ENCODE data around the gene OIT3. TPM values are rescaled to one million over a fixed set of nuclear protein-coding genes. Genes with fewer than 3 reads are reported as not detected.

OIT3 gene
- polyA plus RNA-seq, 1 of the 3 experiments (the other 2 are of a cell fraction): not detected

DNA sequence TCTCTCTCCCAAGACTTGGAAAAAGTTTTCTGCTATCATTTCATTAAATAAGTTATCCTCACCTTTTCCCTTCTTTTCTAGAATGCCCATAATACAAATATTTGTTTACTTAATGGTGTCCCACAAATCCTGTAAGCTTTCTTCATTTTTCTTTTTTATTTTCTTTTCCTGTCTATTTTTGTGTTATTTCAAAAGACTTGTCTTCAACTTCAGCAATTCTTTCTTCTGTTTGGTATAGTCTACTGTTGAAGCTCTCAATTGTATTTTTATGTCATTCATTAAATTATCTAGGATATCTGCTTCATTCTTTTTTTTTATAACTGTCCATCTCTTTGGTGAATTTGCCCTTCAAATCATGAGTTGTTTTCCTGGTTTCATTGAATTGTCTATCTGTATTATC lies 86.2 kb downstream of the OIT3 start (continued):
- TF ChIP-seq, protein P1, sequence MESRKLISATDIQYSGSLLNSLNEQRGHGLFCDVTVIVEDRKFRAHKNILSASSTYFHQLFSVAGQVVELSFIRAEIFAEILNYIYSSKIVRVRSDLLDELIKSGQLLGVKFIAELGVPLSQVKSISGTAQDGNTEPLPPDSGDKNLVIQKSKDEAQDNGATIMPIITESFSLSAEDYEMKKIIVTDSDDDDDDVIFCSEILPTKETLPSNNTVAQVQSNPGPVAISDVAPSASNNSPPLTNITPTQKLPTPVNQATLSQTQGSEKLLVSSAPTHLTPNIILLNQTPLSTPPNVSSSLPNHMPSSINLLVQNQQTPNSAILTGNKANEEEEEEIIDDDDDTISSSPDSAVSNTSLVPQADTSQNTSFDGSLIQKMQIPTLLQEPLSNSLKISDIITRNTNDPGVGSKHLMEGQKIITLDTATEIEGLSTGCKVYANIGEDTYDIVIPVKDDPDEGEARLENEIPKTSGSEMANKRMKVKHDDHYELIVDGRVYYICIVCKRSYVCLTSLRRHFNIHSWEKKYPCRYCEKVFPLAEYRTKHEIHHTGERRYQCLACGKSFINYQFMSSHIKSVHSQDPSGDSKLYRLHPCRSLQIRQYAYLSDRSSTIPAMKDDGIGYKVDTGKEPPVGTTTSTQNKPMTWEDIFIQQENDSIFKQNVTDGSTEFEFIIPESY (IDR thresholded peaks at IDR 0.05; ENCODE audit: borderline replicate concordance, low read depth): no peak
- TF ChIP-seq, protein P2, sequence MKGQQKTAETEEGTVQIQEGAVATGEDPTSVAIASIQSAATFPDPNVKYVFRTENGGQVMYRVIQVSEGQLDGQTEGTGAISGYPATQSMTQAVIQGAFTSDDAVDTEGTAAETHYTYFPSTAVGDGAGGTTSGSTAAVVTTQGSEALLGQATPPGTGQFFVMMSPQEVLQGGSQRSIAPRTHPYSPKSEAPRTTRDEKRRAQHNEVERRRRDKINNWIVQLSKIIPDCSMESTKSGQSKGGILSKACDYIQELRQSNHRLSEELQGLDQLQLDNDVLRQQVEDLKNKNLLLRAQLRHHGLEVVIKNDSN (IDR thresholded peaks at IDR 0.05; ENCODE audit: borderline replicate concordance, low read depth): no peak
- TF ChIP-seq FOSL2 (IDR thresholded peaks at IDR 0.05; ENCODE audit: borderline replicate concordance, low read depth) (no peak), MXI1 (IDR thresholded peaks at IDR 0.05; ENCODE audit: low read depth, low read length) (no peak), RFX5 (IDR thresholded peaks at IDR 0.05; ENCODE audit: low read length) (no peak), RXRA (IDR thresholded peaks at IDR 0.05; ENCODE audit: borderline replicate concordance, low read depth) (no peak), TEAD4 (IDR thresholded peaks at IDR 0.05; ENCODE audit: borderline replicate concordance, insufficient read depth) (no peak), RAD21 (IDR thresholded peaks at IDR 0.05; ENCODE audit: low read length) (no peak), ELF1 (IDR thresholded peaks at IDR 0.05) (no peak)
- TF ChIP-seq, protein P3, sequence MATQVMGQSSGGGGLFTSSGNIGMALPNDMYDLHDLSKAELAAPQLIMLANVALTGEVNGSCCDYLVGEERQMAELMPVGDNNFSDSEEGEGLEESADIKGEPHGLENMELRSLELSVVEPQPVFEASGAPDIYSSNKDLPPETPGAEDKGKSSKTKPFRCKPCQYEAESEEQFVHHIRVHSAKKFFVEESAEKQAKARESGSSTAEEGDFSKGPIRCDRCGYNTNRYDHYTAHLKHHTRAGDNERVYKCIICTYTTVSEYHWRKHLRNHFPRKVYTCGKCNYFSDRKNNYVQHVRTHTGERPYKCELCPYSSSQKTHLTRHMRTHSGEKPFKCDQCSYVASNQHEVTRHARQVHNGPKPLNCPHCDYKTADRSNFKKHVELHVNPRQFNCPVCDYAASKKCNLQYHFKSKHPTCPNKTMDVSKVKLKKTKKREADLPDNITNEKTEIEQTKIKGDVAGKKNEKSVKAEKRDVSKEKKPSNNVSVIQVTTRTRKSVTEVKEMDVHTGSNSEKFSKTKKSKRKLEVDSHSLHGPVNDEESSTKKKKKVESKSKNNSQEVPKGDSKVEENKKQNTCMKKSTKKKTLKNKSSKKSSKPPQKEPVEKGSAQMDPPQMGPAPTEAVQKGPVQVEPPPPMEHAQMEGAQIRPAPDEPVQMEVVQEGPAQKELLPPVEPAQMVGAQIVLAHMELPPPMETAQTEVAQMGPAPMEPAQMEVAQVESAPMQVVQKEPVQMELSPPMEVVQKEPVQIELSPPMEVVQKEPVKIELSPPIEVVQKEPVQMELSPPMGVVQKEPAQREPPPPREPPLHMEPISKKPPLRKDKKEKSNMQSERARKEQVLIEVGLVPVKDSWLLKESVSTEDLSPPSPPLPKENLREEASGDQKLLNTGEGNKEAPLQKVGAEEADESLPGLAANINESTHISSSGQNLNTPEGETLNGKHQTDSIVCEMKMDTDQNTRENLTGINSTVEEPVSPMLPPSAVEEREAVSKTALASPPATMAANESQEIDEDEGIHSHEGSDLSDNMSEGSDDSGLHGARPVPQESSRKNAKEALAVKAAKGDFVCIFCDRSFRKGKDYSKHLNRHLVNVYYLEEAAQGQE (IDR thresholded peaks at IDR 0.05; ENCODE audit: low read depth, low read length): no peak
- TF ChIP-seq, protein P4, sequence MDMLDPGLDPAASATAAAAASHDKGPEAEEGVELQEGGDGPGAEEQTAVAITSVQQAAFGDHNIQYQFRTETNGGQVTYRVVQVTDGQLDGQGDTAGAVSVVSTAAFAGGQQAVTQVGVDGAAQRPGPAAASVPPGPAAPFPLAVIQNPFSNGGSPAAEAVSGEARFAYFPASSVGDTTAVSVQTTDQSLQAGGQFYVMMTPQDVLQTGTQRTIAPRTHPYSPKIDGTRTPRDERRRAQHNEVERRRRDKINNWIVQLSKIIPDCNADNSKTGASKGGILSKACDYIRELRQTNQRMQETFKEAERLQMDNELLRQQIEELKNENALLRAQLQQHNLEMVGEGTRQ (IDR thresholded peaks at IDR 0.05; ENCODE audit: borderline replicate concordance, low read depth, low read length): no peak
- TF ChIP-seq, protein P5, sequence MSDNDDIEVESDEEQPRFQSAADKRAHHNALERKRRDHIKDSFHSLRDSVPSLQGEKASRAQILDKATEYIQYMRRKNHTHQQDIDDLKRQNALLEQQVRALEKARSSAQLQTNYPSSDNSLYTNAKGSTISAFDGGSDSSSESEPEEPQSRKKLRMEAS (IDR thresholded peaks at IDR 0.05; ENCODE audit: low read depth): no peak

DNA sequence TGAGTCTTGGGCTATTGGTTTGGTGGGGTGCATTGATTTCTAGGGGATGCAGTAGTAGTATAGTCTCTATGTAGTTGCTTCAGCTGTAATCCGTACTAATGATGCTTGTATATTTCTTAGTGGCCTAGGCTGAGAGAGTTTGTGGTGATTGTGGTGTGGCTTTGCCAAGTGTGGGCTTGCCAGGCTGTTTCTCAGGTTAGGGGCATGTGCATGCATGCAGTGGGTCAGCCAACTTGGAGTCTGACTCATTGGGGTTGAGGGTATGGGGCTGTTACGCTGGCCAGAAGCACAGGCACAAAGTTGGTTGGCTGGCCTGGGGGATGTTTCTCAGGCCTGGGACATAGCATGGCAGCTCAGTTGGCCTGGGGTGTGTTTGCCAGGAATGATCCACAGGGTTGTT lies 86.8 kb downstream of the OIT3 start:
- WGBS (ENCODE audit: low lambda C conversion rate): 36% methylated on average over 1 of the region's 2 CpGs
- Histone ChIP-seq H3F3A (replicated peaks; ENCODE audit: insufficient read depth) (peaks cover 7% of the 10 kb centered on the region), H3K79me2 (ENCODE audit: insufficient read depth) (no peaks in the 10 kb centered on the region), H2AFZ (ENCODE audit: low read depth) (no peak overlapping the region), H3K27me3 (ENCODE audit: insufficient read depth) (no peaks in the 10 kb centered on the region), H3K9me2 (no peaks in the 10 kb centered on the region), H3K4me1 (ENCODE audit: control insufficient read depth in 1 of 2, insufficient read depth in 2 of 2, low read depth in 1 of 2, low read length in 1 of 2) (no peaks in the 10 kb centered on the region), H3K36me3 (replicated peaks in 1 of 2; ENCODE audit: control insufficient read depth in 1 of 2, insufficient read depth in 2 of 2, low read length in 1 of 2) (no peaks in the 10 kb centered on the region), H3K4me3 (ENCODE audit: low read depth in 2 of 2, low read length in 1 of 2) (no peak overlapping the region), H3K9ac (no peak overlapping the region), H3K27ac (ENCODE audit: low read depth in 2 of 2, low read length in 1 of 2) (no peak overlapping the region), H4K20me1 (ENCODE audit: insufficient read depth) (no peaks in the 10 kb centered on the region), H3K9me3 (peaks cover 22% of the 10 kb centered on the region), H3K4me2 (no peak overlapping the region)
- ChIA-PET POLR2A (no interaction called here), CTCF (no interaction called here)
- no peak for DNase-seq
- TF ChIP-seq EZH2phosphoT487 (IDR thresholded peaks at IDR 0.05; ENCODE audit: borderline replicate concordance, low read depth) (no peak), FOSL2 (IDR thresholded peaks at IDR 0.05; ENCODE audit: borderline replicate concordance, low read depth) (no peak), FOXJ3 (CRISPR knock-in tag; IDR thresholded peaks at IDR 0.05) (no peak), TEAD4 (IDR thresholded peaks at IDR 0.05; ENCODE audit: borderline replicate concordance, insufficient read depth) (no peak), POLR2AphosphoS5 (IDR thresholded peaks at IDR 0.05; ENCODE audit: low read depth, low read length) (no peak), EP300 (IDR thresholded peaks at IDR 0.05; ENCODE audit: borderline replicate concordance in 1 of 2, low read depth in 1 of 2, low read length in 1 of 2) (no peak), MXI1 (IDR thresholded peaks at IDR 0.05; ENCODE audit: low read depth, low read length) (no peak), FOXM1 (IDR thresholded peaks at IDR 0.05; ENCODE audit: low read depth) (no peak), RFX5 (IDR thresholded peaks at IDR 0.05; ENCODE audit: low read length) (no peak)
- TF ChIP-seq, protein P1 (IDR thresholded peaks at IDR 0.05; ENCODE audit: borderline replicate concordance, low read depth): no peak
- TF ChIP-seq, protein P2 (IDR thresholded peaks at IDR 0.05; ENCODE audit: borderline replicate concordance, low read depth): no peak
- TF ChIP-seq, protein P6, sequence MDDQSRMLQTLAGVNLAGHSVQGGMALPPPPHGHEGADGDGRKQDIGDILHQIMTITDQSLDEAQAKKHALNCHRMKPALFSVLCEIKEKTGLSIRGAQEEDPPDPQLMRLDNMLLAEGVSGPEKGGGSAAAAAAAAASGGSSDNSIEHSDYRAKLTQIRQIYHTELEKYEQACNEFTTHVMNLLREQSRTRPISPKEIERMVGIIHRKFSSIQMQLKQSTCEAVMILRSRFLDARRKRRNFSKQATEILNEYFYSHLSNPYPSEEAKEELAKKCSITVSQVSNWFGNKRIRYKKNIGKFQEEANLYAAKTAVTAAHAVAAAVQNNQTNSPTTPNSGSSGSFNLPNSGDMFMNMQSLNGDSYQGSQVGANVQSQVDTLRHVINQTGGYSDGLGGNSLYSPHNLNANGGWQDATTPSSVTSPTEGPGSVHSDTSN (IDR thresholded peaks at IDR 0.05): no peak
